ENCODE results near the gene NAT16.
A peak's percentile ranks its signal among the peaks of the same experiment; 100 is the strongest.

Gene NAT16

DNA sequence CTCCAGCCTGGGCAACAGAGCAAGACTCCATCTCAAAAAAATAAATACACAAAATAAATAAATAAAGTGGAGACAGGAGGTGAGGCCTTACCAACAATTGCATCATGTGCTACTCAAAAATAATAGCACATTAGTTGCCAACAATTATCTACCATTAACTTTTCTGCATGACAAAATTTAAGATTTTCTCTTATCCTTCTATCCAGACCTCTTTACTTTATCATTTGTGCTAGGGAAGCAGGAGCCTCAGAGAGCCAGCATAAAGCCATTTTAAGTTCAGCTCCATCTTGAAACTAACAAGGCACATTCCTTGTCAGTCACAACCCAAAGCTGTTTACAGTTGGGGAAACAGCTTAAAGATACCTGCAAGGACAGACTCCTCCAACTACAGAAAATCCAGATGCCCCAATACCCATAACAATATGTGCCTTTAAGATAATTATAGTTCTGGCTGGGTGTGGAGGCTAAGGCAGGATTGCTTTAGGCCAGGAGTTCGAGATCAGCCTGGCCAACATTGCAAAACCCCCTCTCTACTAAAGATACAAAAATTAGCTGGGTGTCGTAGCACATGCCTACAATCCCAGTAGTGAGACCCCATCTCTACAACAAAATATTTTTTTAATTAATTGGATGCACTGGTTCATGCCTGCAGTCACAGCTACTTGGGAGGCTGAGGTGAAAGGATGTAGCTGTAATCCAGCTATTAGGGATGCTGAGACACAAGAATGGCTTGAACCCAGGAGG is 28.0 kb downstream of the NAT16 start:
- TF ChIP-seq, protein P1, sequence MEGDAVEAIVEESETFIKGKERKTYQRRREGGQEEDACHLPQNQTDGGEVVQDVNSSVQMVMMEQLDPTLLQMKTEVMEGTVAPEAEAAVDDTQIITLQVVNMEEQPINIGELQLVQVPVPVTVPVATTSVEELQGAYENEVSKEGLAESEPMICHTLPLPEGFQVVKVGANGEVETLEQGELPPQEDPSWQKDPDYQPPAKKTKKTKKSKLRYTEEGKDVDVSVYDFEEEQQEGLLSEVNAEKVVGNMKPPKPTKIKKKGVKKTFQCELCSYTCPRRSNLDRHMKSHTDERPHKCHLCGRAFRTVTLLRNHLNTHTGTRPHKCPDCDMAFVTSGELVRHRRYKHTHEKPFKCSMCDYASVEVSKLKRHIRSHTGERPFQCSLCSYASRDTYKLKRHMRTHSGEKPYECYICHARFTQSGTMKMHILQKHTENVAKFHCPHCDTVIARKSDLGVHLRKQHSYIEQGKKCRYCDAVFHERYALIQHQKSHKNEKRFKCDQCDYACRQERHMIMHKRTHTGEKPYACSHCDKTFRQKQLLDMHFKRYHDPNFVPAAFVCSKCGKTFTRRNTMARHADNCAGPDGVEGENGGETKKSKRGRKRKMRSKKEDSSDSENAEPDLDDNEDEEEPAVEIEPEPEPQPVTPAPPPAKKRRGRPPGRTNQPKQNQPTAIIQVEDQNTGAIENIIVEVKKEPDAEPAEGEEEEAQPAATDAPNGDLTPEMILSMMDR (IDR thresholded peaks at IDR 0.05; ENCODE audit: borderline replicate concordance, extremely low read depth, low read length, poor library complexity, severe bottlenecking), result no peak
- TF ChIP-seq EZH2 (IDR thresholded peaks at IDR 0.05; ENCODE audit: borderline replicate concordance, low read depth, low read length, severe bottlenecking), result no peak
- no peak overlapping the region for H3K4me2 ChIP-seq (ENCODE audit: insufficient read depth, low read length)
- ATAC-seq (ENCODE audit: insufficient read depth, low read depth) (no peak), DNase-seq (no peak)
- no peak overlapping the region for H2AFZ ChIP-seq (ENCODE audit: low read depth, low read length)
- no peaks in the 10 kb centered on the region for H3K27me3 ChIP-seq (ENCODE audit: insufficient read depth, low read length, poor library complexity)
- H3K9ac ChIP-seq (ENCODE audit: low read depth, low read length), result no peak overlapping the region
- no peak overlapping the region for H3K27ac ChIP-seq (ENCODE audit: low read length)
- no peaks in the 10 kb centered on the region for H3K9me3 ChIP-seq (ENCODE audit: insufficient read depth, low read length, severe bottlenecking)
- H3K36me3 ChIP-seq (ENCODE audit: insufficient read depth, low read length), result peaks cover 6% of the 10 kb centered on the region; the same call in 1 of the 2 replicates
- peaks cover 14% of the 10 kb centered on the region for H3K79me2 ChIP-seq (ENCODE audit: insufficient read depth, low read length)
- H4K20me1 ChIP-seq (ENCODE audit: insufficient read depth, low read length), result no peaks in the 10 kb centered on the region
- no peak overlapping the region for H3K4me3 ChIP-seq (ENCODE audit: low read depth in 1 of 2, low read length in 2 of 2)
- peaks cover 17% of the 10 kb centered on the region for H3K4me1 ChIP-seq (ENCODE audit: insufficient read depth, low read length)

DNA sequence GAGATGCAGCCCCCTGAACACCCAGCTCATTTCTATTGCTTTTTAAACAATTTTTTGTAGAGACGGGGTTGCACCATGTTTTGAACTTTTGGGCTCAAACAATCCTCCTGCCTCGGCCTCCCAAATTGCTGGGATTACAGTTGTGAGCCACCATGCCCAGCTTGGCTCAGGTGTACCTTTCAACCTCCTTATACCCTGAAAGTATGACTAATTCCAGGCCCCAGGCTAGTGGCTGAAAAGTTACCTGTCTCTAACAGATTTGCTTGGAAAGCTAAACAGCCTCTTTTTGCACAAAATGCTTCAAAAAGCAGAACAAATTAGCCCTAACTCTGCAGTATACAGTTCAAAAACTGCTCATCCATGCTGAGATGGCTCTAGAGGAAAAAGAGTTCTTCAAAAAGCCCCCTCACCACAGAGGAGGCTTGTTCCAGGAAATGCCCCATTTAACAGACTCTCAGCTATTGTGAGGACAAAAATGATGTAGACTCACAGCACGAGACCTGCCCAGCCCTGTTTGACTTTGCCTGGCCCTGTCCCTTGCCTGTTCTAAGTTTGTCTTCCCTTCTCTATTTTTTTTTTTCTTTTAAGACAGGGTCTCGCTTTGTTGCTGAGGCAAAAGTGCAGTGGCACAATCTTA is 39.2 kb downstream of the NAT16 start:
- Histone ChIP-seq H3K4me1 (ENCODE audit: insufficient read depth, low read length) (peaks cover 14% of the 10 kb centered on the region), H3K9me3 (ENCODE audit: insufficient read depth, low read length, severe bottlenecking) (no peaks in the 10 kb centered on the region), H3K27ac (ENCODE audit: low read length) (no peak overlapping the region), H3K4me3 (ENCODE audit: low read depth in 1 of 2, low read length in 2 of 2) (no peak overlapping the region), H2AFZ (ENCODE audit: low read depth, low read length) (no peak overlapping the region), H3K27me3 (ENCODE audit: insufficient read depth, low read length, poor library complexity) (peaks cover 1% of the 10 kb centered on the region), H3K79me2 (ENCODE audit: insufficient read depth, low read length) (no peaks in the 10 kb centered on the region), H3K4me2 (ENCODE audit: insufficient read depth, low read length) (no peak overlapping the region), H3K9ac (ENCODE audit: low read depth, low read length) (no peak overlapping the region), H3K36me3 (ENCODE audit: insufficient read depth, low read length) (no peaks in the 10 kb centered on the region), H4K20me1 (ENCODE audit: insufficient read depth, low read length) (no peaks in the 10 kb centered on the region)
- TF ChIP-seq EZH2 (IDR thresholded peaks at IDR 0.05; ENCODE audit: borderline replicate concordance, low read depth, low read length, severe bottlenecking), result no peak
- TF ChIP-seq, protein P1 (IDR thresholded peaks at IDR 0.05; ENCODE audit: borderline replicate concordance, extremely low read depth, low read length, poor library complexity, severe bottlenecking), result no peak
- peak; percentile 63 for ATAC-seq (ENCODE audit: insufficient read depth, low read depth)
- DNase-seq, result peak; percentile 42

DNA sequence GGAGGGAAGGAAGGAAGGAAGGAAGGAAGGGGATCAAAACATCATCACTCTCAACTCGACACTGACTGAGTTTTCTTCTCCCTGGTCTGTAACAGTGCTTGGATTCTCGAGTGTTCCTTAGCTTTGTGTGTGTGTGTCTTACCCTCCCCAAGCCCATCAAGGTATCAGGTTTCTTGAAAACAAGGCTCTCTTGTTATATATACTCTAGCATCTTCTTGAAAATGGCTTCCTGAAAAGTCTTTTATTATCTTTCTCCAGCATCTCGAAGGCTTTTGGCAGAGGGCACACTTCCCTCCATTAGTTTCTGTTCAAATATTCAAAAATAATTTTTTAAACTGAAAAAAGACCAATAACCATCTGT is 39.8 kb downstream of the NAT16 start:
- H4K20me1 ChIP-seq (ENCODE audit: insufficient read depth, low read length), result no peaks in the 10 kb centered on the region
- no peak for DNase-seq
- H3K4me1 ChIP-seq (ENCODE audit: insufficient read depth, low read length), result peaks cover 14% of the 10 kb centered on the region
- H3K9me3 ChIP-seq (ENCODE audit: insufficient read depth, low read length, severe bottlenecking), result no peaks in the 10 kb centered on the region
- no peak overlapping the region for H3K4me3 ChIP-seq (ENCODE audit: low read depth in 1 of 2, low read length in 2 of 2)
- ATAC-seq (ENCODE audit: insufficient read depth, low read depth), result no peak
- TF ChIP-seq, protein P1 (IDR thresholded peaks at IDR 0.05; ENCODE audit: borderline replicate concordance, extremely low read depth, low read length, poor library complexity, severe bottlenecking), result no peak
- no peak for TF ChIP-seq EZH2 (IDR thresholded peaks at IDR 0.05; ENCODE audit: borderline replicate concordance, low read depth, low read length, severe bottlenecking)
- H3K27me3 ChIP-seq (ENCODE audit: insufficient read depth, low read length, poor library complexity), result no peaks in the 10 kb centered on the region
- H3K9ac ChIP-seq (ENCODE audit: low read depth, low read length), result no peak overlapping the region
- H3K27ac ChIP-seq (ENCODE audit: low read length), result no peak overlapping the region
- H3K36me3 ChIP-seq (ENCODE audit: insufficient read depth, low read length), result no peaks in the 10 kb centered on the region
- H3K79me2 ChIP-seq (ENCODE audit: insufficient read depth, low read length), result no peaks in the 10 kb centered on the region
- H2AFZ ChIP-seq (ENCODE audit: low read depth, low read length), result no peak overlapping the region
- H3K4me2 ChIP-seq (ENCODE audit: insufficient read depth, low read length), result no peak overlapping the region

Measured in DND-41 (cell line).